ENCODE measurements around the gene RIMS3. TPM values are rescaled to one million over a fixed set of nuclear protein-coding genes. Genes with fewer than 3 reads are reported as not detected.

RIMS3 gene
- total RNA-seq, 6 donors from 2014 or later = 2.7 to 9.9 (median 3.5) TPM

DNA sequence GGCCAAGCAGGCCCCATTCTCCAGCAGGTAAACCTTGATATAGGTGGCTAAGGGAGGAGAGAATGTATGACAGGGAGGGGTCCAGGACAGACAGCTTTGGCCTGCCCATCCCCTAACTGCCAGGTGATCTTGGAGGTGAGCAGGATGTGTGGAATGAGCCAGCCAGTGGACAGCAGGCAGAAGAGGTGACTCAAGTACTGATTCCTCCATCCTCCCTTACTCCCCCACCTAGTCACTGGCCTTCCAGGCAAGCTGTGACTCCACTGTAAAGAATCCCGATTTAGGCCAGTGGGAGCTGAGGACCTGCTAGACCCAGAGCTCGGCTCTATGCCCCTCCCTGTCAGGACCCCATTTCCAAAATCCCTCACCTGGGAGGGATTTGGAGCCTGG is 36.6 kb downstream of the RIMS3 start:
- 93 to 94% methylated on average over 2 of the region's 2 CpGs for WGBS, 2 donors
- no peak for DNase-seq

DNA sequence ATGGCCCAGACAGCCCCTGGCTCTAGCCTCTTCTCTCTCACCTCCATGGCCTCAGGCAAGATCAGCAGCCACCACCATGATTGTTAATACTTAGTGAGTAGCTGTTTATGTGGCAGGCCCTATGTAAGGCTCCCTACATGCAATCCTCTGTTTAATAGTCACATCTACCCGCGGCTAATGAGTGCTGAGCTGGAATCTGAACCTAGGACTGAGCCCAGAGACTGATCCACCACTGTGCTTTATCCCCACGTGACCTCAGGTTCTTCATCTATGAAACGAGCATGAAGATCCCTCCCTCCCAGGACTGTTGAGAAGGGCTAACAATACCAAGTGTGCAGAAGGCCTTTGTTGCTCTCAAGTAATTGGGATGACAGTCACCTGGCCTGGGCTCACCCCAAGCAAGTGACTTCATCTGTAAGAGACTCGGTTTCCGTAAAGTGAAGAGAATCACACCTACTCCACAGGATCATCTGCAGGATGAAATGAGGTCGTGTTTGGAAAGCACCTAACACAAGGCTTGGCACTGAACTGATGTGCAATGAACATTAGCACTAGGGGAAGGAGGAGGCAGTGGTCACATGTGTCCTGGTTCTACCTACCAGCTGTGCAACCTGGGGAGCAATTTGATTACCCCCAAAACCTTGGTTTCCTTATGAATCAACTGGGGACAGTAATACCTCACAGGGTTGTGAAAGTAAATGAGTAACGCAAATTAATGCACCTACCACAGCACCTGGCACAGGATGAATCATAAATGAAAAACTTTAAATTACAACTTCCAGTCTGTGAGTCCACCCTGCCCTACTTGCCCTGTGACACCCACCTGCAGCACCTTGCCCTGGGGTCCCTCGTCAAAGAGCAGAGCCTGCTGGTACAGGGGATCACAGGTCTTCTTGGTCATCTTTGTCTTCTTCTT is 37.2 kb downstream of the RIMS3 start:
- Histone ChIP-seq H3K4me3 (no peak overlapping the region), H3K36me3 (no peaks in the 10 kb centered on the region), H3K27me3 (no peaks in the 10 kb centered on the region), H3K4me1 (no peaks in the 10 kb centered on the region), H3K9me3 (no peaks in the 10 kb centered on the region), H3K27ac (no peak overlapping the region)
- DNase-seq (no peak), ATAC-seq (ENCODE audit: low FRiP score in 2 of 2) (no peak)
- WGBS, 2 donors = 85 to 89% methylated on average over 9 of the region's 9 CpGs
- TF ChIP-seq POLR2AphosphoS5 (IDR thresholded peaks at IDR 0.05) = no peak
- TF ChIP-seq EP300 (IDR thresholded peaks at IDR 0.05) = no peak
- no peak for TF ChIP-seq POLR2A (IDR thresholded peaks at IDR 0.05)
- TF ChIP-seq, protein P1, sequence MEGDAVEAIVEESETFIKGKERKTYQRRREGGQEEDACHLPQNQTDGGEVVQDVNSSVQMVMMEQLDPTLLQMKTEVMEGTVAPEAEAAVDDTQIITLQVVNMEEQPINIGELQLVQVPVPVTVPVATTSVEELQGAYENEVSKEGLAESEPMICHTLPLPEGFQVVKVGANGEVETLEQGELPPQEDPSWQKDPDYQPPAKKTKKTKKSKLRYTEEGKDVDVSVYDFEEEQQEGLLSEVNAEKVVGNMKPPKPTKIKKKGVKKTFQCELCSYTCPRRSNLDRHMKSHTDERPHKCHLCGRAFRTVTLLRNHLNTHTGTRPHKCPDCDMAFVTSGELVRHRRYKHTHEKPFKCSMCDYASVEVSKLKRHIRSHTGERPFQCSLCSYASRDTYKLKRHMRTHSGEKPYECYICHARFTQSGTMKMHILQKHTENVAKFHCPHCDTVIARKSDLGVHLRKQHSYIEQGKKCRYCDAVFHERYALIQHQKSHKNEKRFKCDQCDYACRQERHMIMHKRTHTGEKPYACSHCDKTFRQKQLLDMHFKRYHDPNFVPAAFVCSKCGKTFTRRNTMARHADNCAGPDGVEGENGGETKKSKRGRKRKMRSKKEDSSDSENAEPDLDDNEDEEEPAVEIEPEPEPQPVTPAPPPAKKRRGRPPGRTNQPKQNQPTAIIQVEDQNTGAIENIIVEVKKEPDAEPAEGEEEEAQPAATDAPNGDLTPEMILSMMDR (IDR thresholded peaks at IDR 0.05) = no peak

More for the DNA sequence above, 36.6 kb downstream of the RIMS3 start:
- Histone ChIP-seq H3K4me3 (no peak overlapping the region), H3K4me1 (no peaks in the 10 kb centered on the region), H3K9me3 (no peaks in the 10 kb centered on the region), H3K36me3 (no peaks in the 10 kb centered on the region), H3K27ac (no peak overlapping the region), H3K27me3 (no peaks in the 10 kb centered on the region)
- no peak for TF ChIP-seq POLR2AphosphoS5 (IDR thresholded peaks at IDR 0.05)
- TF ChIP-seq POLR2A (IDR thresholded peaks at IDR 0.05) = no peak
- TF ChIP-seq EP300 (IDR thresholded peaks at IDR 0.05) = no peak
- no peak for ATAC-seq (ENCODE audit: low FRiP score in 2 of 2)

DNA sequence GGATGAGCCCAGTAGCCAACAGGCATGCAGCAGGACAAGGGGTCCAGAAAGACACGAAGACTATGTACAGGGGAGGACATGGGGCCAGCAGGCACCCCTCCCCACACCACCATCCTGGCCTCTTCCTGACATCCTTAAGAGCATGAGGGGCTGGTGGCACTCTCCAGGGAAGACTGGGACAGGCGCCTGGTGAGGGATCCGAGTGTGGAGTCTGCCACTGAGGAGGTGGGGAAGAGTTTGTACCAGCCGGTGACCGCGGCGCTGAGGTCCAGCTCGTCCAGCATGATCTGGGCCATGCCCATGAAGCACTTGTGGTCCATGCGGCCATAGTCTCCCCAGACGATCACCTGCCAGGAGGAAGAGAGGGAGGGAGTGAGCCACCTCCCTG is 39.1 kb downstream of the RIMS3 start:
- H3K4me1 ChIP-seq = no peaks in the 10 kb centered on the region
- TF ChIP-seq POLR2A (IDR thresholded peaks at IDR 0.05) (no peak), EP300 (IDR thresholded peaks at IDR 0.05) (no peak), POLR2AphosphoS5 (IDR thresholded peaks at IDR 0.05) (no peak)
- TF ChIP-seq, protein P1 (IDR thresholded peaks at IDR 0.05) = no peak
- no peak overlapping the region for H3K27ac ChIP-seq
- ATAC-seq (ENCODE audit: low FRiP score in 2 of 2) (no peak), DNase-seq (no peak)
- H3K4me3 ChIP-seq = no peak overlapping the region
- 93 to 95% methylated on average over 10 of the region's 10 CpGs for WGBS, 2 donors
- no peaks in the 10 kb centered on the region for H3K9me3 ChIP-seq
- H3K27me3 ChIP-seq = no peaks in the 10 kb centered on the region
- H3K36me3 ChIP-seq = no peaks in the 10 kb centered on the region

DNA sequence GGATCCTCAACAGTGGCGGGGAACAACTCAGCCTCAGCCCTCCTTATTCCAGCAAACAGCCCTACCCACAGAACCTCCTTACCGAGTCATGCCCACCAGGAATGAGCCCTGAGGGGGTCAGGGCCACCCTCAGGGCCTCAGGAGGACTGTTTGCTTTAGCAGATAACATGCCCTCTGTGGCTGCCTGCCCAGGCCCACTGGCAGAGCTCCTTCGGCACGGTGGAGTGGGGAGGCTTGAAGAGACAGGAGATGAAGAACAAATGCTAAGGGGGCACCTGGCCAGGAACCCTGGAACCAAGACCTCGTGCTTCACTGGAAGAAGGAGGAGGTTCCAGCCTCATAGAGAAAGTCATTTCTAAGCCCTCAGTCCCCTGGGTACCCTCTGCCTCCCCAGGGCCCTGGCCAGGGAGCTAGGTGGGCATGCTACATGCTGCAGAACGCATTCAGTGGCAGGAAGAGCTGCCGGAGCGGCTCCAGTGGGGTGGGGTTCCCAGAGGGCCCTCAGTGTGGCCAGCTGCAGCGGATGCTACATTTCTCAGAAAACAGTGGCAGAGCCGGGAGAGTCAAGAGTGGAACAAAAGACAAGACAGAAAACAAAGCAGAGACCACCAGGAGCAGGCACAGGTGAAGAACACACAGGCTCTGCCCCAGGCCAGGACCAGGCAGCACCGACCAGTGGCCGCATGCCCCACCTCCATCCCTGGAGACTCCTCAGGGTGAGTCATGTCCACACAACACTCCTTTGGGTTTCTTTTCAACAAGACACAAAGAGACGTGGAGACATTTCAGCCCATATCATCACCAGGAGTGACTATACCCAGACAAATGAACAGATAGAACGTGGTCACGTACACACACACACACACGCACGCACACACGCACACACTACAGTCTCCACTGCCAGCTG is 39.8 kb downstream of the RIMS3 start:
- H3K27ac ChIP-seq = no peak overlapping the region
- H3K27me3 ChIP-seq = no peaks in the 10 kb centered on the region
- H3K4me1 ChIP-seq = no peaks in the 10 kb centered on the region
- DNase-seq (no peak), ATAC-seq (ENCODE audit: low FRiP score in 2 of 2) (no peak)
- H3K4me3 ChIP-seq = no peak overlapping the region
- H3K9me3 ChIP-seq = no peaks in the 10 kb centered on the region
- no peaks in the 10 kb centered on the region for H3K36me3 ChIP-seq
- TF ChIP-seq POLR2AphosphoS5 (IDR thresholded peaks at IDR 0.05) = no peak
- WGBS, 2 donors = 75 to 82% methylated on average over 16 to 18 of the region's 18 CpGs

DNA sequence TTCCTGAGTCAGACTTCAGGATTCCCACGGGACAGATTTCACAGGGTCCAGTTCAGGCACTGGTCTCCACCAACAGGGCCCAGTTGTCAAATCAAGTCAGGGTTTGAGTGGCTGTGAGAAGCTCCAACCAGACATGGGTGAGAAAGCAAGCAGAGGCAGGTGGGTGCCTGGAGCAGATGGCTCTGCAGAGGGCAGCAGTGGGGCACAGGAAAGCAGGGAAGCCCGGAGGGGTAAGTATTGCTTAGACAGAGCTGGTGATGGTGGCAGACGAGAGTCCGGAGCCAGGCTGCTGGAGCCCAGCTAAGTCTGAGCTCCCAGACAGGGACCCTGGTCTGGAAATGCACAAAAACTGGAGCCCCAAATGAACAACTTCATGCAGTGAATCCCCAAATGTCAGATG is 40.4 kb downstream of the RIMS3 start:
- 35 to 45% methylated on average over 2 to 4 of the region's 4 CpGs for WGBS, 2 donors
- H3K4me1 ChIP-seq = no peaks in the 10 kb centered on the region
- H3K4me3 ChIP-seq = no peak overlapping the region
- no peak for DNase-seq
- no peaks in the 10 kb centered on the region for H3K36me3 ChIP-seq
- no peak for ATAC-seq (ENCODE audit: low FRiP score in 2 of 2)
- no peaks in the 10 kb centered on the region for H3K9me3 ChIP-seq
- TF ChIP-seq EP300 (IDR thresholded peaks at IDR 0.05) (no peak), POLR2A (IDR thresholded peaks at IDR 0.05) (no peak)
- TF ChIP-seq, protein P1 (IDR thresholded peaks at IDR 0.05) = peak in 2 of 6 experiments; percentile 9 to 27
- no peaks in the 10 kb centered on the region for H3K27me3 ChIP-seq
- H3K27ac ChIP-seq = no peak overlapping the region
